Measurements from ENCODE around the gene TMEM131.
A peak's percentile ranks its signal among the peaks of the same experiment; 100 is the strongest.
"Not testable (repeated sequence)": the region's sequence is repeated elsewhere in the genome, so short reads cannot be mapped to it uniquely, and the experiment has no call there.

The TMEM131 gene, protein sequence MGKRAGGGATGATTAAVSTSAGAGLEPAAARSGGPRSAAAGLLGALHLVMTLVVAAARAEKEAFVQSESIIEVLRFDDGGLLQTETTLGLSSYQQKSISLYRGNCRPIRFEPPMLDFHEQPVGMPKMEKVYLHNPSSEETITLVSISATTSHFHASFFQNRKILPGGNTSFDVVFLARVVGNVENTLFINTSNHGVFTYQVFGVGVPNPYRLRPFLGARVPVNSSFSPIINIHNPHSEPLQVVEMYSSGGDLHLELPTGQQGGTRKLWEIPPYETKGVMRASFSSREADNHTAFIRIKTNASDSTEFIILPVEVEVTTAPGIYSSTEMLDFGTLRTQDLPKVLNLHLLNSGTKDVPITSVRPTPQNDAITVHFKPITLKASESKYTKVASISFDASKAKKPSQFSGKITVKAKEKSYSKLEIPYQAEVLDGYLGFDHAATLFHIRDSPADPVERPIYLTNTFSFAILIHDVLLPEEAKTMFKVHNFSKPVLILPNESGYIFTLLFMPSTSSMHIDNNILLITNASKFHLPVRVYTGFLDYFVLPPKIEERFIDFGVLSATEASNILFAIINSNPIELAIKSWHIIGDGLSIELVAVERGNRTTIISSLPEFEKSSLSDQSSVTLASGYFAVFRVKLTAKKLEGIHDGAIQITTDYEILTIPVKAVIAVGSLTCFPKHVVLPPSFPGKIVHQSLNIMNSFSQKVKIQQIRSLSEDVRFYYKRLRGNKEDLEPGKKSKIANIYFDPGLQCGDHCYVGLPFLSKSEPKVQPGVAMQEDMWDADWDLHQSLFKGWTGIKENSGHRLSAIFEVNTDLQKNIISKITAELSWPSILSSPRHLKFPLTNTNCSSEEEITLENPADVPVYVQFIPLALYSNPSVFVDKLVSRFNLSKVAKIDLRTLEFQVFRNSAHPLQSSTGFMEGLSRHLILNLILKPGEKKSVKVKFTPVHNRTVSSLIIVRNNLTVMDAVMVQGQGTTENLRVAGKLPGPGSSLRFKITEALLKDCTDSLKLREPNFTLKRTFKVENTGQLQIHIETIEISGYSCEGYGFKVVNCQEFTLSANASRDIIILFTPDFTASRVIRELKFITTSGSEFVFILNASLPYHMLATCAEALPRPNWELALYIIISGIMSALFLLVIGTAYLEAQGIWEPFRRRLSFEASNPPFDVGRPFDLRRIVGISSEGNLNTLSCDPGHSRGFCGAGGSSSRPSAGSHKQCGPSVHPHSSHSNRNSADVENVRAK (N-terminal part only)

DNA sequence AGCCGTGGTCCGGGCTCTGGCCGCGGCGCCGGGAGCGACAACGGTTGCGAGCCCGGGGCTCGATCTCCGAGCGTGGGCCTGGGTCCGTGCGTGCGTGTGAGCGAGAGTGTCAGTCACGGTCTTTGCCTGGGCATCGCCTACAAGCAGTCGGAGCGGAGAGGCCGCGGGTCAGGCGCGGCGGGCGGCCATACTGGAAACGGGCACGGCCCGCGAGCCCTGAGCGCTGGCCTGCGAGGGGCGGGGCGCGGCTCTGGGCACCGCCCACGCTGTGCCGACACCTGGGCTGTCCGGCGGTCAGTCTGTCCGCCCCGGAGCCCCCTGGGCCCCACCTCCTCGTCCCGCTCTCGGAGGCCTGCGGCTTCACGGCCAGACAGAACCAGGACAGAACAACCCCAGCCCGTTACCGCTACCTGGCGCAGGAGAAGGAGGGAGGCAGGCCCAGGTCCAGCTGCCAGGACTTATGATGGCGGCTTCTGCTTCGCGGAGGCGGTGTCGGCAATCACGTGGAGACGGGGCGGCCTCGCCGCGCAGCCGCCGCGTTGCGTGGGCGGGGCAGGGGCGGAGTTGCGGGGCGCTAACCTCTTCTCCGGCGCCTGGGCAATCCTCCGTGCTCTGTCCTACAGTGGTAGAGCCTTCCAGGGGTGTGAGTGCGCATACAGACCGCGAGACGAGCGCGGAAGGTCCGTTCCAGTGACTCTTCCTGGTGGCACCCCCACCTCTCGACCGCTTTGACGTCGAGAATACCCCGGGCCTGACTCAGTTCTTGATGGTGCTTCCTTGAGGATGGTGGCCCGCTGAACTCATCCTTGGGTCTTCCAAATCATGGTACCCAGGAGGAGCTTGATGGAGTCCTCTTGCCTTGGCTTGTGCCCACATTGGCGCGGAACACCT is at the start of gene TMEM131:
Gene TMEM131 (minus strand): TSS at position 215 of the 891 bp plus-strand sequence. CDS start 286 bp downstream, outside the sequence.
- DNase-seq (ENCODE audit: low spot score): peak; percentile 92

DNA sequence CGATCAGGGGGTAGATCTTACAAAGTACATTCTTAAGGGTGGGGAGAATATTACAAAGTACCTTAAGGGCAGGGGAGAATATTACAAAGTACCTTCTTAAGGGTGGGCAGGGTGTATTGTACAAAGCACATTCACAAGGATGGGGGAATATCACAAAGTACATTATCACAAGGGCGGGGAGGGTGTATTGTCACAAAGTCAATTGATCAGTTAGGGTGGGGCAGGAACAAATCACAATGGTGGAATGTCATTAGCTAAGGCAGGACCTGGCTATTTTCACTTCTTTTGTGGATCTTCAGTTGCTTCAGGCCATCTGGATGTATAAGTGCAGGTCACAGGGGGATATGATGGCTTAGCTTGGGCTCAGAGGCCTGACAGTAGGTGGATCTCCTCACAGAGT is 49.0 kb upstream of the TMEM131 start:
- not testable (repeated sequence) for DNase-seq (ENCODE audit: low spot score)

DNA sequence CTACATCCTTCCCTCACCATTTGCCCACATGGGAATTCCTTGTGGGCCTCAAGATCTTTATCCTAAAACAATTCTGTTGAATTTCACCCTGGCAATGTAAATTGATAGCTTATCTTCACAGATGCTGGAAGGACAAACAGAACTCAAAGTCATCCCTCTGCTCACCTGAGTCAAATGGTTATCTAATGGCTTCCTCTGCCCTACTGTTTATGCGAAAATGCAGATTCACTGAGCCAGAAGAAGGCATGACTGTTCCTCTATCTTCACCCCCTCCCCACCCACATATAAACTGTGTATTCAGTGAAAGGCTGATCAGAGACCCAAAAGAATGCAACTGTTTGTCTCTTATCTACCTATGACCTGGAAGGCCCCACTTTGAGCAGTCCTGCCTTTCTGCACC is 47.4 kb upstream of the TMEM131 start:
- DNase-seq (ENCODE audit: low spot score): no peak

DNA sequence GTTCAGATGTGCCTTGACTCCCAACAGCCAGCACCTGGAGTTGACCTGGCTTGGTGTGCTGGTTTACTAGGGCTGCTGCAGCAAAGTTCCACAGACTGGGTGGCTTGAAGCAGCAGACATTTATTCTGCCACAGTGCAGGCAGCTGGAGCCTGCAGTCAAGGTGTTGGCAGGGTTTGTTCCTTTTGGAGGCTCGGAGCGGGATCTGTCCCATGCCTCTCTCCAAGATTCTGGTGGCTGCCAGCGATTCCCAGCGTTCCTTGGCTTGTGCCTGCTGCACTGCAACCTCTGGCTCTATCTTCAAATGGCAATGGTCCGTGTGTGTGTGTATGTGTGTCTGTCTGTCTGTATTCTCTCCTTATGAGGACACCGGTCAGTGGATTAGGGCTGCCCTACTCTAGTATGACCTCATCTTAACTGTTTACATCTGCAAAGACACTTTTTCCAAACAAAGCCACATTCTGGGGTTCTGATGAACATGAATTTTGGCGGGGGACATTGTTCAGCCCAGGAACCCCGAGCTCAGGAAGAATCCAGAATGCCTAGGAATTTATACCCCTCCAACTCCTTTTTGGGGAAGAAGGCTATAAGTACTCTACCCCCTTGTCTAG is 44.7 kb upstream of the TMEM131 start:
- no peak for DNase-seq (ENCODE audit: low spot score)

DNA sequence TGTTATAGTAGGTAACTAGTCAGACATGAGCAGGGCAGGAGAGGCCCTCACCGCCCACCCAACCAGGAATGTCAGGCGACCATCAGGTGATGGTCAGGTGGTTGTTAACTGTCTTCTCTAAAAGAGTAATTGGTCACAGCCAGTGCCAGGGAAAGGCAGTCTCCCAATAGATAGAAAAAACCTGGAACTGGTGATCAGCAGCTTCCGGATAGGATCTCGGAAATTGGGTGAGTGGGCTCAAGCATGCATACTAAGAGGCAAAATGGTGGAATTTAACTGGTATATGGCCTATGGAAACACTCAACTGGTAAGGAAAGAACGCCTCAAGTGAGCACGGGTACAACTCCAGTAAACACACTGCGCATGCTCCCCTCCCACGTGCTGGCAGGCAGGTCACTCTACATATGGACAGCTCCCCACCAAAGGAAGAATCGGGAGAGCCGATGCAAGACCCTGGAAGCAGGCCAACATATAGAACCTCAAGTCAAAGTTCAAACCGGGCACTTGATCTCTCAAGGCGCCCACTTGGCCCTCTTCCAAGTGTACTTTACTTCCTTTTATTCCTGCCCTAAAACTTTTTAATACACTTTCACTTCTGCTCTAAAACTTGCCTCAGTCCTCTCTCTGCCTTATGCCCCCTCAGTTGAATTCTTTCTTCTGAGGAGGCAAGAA is 43.5 kb upstream of the TMEM131 start:
- DNase-seq (ENCODE audit: low spot score): no peak

DNA sequence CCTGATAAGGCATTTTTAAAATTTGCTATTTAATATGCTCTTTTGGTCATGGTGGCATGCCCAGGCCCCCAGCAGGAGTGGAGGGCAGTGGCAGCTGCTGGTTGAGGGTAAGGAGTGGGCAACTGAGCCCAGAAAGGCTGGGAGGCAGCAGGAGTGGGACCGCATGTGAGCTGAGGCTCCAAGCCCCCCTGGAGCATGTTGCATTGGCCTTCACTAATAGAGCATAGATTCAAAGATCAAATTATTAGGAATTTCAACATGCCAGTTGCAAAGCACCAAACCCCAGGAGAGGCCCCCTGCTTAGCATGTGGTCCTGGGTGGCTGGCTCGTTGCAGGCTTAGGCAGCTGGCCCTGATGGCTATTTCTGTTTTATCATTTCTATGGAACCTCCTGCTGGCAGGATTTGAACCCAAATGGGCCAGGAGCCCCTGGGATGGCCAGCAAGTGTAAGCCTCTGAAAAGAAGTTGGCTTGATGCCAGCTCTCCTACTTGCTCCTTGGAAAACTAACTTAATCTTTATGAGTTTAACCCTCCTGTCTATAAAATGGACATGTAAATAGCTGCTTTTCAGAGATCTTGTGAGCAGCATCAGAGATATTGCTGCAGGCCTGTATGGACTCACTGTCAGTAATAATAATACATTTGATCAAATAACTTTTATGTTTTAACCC is 42.1 kb upstream of the TMEM131 start:
- no peak for DNase-seq (ENCODE audit: low spot score)

DNA sequence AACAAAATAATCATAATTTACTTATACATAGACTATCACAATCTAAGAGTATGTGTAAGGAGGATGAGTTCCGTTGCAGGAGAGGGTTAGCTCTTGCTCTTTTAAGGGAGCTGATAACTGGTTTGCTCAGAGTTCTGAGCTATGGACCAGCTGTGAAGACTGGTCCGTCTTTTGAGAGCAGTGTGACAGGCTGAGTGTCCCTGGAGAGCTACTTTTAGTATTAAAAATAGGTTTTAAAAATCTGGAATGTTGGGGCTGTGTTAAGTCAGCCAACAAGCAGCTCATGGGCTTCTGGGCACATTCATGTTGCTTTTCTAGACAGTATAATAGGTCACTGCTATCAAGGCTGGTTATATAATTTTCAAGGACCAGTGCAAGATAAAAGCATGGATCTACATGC is 41.5 kb upstream of the TMEM131 start:
- DNase-seq (ENCODE audit: low spot score): no peak

DNA sequence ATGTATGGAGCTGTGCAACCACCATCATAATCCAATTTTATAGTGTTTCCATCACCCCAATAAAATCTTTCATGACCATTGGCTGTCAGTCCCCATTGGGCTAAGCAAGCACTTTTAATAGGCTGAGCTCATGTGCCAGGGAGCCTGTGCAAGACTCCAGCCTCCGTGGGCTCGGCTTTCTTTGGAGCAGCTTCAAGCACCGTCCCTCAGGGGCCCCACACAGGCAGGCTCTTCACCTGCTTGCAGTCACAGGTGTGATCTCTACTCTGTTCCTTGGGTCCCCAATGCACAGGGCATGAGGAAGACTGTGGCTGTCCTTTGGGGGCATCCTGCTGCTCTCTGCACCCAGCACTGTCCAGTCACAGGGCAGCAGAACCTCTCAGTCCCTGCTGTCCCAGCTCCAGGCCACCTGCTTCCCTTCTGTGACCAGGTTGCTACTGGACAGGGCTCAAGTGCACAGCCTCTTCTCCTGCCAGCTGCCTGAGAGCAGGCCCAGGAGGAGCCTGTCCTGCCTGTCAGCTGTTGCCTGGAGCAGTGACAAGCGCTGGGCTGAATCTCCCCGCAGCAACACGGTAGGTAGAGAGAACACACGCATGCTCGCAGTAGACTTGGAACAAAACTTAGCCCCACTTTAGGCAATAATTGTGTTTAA is 40.7 kb upstream of the TMEM131 start:
- no peak for DNase-seq (ENCODE audit: low spot score)

DNA sequence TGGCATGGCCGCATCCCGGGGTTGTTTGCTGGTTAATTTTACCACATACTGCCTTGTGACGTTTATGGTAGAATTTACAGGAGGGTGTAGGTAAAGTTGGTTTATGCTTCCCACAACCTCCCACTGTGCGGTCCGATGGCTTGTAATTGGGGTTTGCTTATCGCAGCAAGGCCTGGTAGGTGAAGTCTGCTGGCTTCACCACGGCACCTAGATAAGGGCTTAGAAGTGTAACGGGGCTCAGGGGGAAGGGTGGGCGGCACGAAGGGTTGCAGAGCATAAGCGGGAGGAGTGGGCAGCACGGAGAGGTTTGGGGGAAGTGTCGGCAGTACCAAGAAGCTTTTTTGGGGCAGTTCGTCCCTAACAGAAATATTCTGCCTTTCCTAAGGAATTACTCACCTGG is 39.0 kb upstream of the TMEM131 start:
- DNase-seq (ENCODE audit: low spot score): no peak

DNA sequence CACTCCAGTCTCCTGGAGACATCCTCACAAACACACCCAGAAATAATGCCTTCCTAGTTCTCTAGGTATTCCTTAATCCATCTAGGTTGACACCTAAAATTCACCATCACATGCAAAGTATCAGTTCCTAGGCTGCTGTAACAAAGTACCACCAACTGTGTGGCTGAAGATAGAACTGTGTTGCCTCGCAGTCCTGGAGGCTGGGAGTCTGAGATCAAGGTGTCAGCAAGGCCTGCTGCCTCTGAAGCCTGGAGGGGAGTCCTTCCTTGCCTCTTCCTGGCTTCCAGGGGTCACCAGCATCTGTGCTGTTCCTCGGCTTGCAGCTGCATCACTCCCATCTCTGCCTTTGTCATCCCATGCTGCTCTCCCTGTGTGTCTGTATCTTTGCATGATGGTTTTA is 36.3 kb upstream of the TMEM131 start:
- DNase-seq (ENCODE audit: low spot score): no peak

DNA sequence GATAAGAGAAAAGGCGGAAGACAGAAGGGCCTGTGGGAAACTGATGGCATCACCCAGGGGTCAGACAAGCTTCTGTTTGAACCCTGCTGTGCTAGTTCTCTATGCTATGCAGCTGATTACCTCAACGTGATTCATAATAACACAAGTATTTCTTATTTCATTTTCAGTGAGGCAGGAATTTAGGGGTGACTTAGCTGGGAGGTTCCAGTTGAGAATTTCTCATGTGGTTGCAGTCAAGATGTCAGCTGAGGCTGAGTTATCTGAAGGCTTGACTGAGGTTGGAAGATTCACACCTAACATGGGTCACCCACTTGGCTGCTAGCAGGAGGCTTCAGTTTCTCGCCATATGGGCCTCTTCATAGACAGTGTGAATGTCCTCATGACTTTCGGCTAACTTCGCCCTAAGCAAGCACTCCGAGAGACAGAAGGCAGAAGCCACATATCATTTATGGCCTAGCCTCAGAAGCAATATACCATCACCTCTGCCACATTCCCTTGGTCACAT is 34.0 kb upstream of the TMEM131 start:
- DNase-seq (ENCODE audit: low spot score): no peak

DNA sequence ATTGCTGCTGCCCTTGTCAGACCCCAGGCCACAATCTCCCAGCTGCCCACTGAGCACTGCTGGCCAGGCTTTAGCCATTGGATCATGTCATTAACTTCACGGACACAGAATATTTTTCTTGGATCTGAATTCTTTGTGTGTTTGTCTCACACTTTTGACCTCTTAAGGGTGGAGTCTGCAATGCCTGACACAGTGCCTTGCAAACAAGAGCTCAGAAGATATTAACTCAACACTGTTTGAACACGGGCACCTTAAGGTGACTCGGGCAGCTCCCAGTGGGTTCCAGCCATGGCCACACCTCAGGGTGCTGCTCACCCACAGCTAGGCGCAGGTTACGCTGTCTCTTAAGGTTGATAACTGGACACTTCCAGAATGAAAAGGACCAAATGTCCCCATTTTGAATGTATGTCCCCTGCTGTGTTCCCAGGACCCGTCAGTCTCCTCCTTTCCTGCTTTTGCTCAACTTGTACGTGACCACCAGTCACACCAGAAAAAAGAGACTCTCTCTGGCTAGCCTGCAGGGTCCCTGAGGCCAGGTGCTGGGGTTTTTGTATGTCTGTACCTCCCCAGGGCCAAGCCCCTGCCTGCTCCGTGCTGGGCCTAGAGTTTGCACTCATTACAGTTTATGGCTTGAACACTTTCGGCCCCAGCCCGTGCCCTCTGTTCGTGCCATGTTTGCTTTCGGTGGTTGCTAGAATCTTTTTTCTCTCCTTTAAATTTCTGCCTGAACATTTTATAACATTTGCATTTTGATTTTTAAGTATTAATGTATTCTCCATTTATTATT is 33.4 kb upstream of the TMEM131 start:
- no peak for DNase-seq (ENCODE audit: low spot score)

DNA sequence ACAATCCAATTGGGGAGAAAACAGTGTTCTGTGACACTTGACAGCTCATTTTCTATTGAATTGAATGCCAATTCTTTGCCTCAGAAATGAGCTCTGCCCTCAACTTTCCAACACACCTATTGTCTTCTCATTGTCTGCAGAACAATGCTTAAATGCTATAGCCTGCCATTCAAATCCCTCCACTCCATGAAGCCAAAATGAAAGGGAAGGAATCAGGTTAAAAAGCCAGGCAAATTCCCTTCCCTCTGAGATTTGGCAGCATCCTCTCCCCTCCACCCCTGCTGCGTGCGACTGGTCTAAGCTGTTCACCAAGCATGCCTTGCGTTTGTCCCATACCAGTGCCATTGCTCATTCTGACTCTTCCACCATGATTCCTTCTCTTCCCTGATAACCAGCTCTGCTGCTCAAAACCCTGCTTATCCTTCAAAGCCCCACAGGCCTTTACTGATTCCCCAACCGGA is 32.4 kb upstream of the TMEM131 start:
- no peak for DNase-seq (ENCODE audit: low spot score)

DNA sequence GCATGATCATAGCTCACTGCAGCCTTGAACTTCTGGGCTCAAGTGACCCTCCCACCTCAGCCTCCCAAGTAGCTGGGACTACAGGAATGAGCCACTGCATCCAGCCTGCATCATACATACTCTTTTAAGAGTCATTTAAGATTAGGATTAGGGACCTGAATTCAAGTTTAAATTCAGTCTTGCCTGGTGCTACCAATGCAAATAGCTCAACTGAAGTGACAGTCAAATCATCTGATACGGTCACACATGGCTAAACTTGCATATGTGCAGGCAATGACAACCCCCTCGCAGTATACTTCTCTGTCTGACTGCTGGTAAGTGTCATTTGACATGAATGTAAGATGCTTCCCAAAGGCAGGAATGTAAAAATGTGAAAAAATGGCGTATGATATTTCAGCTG is 31.8 kb upstream of the TMEM131 start:
- DNase-seq (ENCODE audit: low spot score): no peak

DNA sequence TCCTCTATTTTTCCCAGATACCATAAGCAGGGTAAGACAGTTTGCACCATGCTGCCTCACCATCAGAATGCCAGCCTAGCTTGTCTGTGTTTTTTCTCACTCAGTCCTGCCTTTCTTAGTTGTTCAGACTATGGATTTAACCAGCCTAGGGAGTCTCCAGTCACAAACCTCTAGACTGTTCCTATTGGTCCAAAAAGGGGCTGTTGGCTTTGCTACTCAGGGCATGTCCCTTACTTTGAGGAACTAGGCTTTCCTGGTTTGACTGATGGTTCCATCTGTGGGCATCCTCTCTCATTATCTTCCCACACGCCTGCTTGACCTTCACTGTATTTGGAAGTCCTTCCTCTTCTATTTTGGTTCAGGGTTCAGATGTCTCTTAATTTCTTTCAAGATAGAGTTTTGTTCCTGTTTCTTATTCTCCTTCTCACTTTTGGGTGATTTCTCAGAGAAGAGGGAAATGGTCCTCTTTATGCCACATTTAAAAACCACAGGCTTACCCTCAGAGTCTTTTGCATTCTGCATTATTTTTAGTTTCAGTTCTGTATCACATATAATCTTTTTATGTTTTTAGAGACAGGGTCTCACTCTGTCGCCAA is 31.3 kb upstream of the TMEM131 start:
- DNase-seq (ENCODE audit: low spot score): no peak

DNA sequence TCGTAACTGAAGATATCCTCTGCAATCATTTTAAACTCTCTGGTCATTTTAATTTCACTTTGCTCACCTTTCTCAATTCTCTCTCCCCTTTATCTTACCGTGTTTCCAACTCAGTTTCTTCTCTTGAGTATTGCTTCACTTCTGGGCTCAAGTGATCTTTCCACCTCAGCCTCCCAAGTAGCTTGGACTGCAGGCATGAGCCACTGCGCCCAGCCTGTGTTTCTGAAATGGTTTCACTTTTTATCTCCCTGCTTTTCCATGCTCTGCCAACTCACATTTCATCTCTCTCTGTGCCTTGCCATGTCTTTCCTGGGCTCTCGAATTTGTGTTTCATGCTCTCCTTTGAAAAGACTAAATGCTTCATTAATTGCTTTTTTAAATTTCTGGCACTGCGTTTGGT is 30.5 kb upstream of the TMEM131 start:
- no peak for DNase-seq (ENCODE audit: low spot score)

DNA sequence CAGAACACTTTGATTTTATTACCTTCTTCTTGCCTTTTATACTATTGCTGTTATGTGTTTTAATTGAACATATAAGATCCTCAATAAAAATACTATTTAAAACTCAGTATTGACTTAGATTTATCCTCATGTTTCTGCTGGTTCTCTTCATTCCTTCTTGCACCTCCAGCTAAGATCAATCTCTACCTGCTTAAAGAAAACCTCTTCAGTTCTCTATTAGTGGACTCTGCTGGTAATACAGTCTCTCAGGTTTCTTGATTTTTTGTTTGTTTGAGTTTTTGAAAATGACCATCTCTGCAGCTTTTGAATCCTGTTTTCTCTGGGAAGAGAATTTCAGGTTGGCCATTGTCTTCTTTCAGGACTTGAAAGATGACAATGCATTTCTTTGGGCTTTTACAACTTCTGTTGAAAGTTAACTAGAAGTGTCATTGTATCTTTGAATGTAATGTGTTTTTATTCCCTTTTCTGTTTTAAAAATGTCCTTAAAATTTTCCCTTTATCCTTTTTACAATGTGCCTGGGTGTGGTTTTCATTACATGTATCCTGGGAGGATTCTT is 29.8 kb upstream of the TMEM131 start:
- no peak for DNase-seq (ENCODE audit: low spot score)
